GM18861 (cell line): ENCODE data around the gene NEMF.
"Not testable (repeated sequence)": the region's sequence is repeated elsewhere in the genome, so short reads cannot be mapped to it uniquely, and the experiment has no call there.

Source experiments
- ATAC-seq: cut with Tn5 transposase; IDR thresholded peaks from one replicate; pipeline ENCODE4 v1.9.1; 2021; ENCODE audit not compliant: unreplicated experiment

NEMF gene

GRCh38 chr14:49816844-49817243, 35.7 kb downstream of the NEMF start:
- ATAC-seq = no peak

GRCh38 chr14:49816118-49816517, 36.5 kb downstream of the NEMF start:
- not testable (repeated sequence) for ATAC-seq

- ATAC-seq = no peak
Measured at GRCh38 chr14:49808780-49809179, 43.8 kb downstream of the NEMF start.

GRCh38 chr14:49796025-49796424, 56.6 kb downstream of the NEMF start:
- no peak for ATAC-seq

- no peak for ATAC-seq
Measured at GRCh38 chr14:49792618-49793017, 60.0 kb downstream of the NEMF start.

GRCh38 chr14:49786315-49786714, 66.3 kb downstream of the NEMF start:
- ATAC-seq = no peak

- no peak for ATAC-seq
Measured at GRCh38 chr14:49783394-49784014, 69.1 kb downstream of the NEMF start.

GRCh38 chr14:49781040-49781439, 71.5 kb downstream of the NEMF start:
- not testable (repeated sequence) for ATAC-seq

GRCh38 chr14:49778421-49778820, 74.2 kb downstream of the NEMF start:
- no peak for ATAC-seq

GRCh38 chr14:49774106-49774505, 78.5 kb downstream of the NEMF start:
- ATAC-seq = no peak

GRCh38 chr14:49771691-49772090, 80.9 kb downstream of the NEMF start:
- ATAC-seq = not testable (repeated sequence)

- no peak for ATAC-seq
Measured at GRCh38 chr14:49770212-49770817, 82.3 kb downstream of the NEMF start.

GRCh38 chr14:49769581-49770211, 82.9 kb downstream of the NEMF start:
- ATAC-seq = no peak

- no peak for ATAC-seq
Measured at GRCh38 chr14:49769171-49769570, 83.4 kb downstream of the NEMF start.

GRCh38 chr14:49768301-49769121, 84.1 kb downstream of the NEMF start:
- ATAC-seq = peak; percentile 22

- peak; percentile 84 for ATAC-seq
Measured at GRCh38 chr14:49767571-49768300, 84.9 kb downstream of the NEMF start, which contains the start of gene KLHDC2. TSS of gene KLHDC2 (plus strand) at chr14:49768153. CDS start at chr14:49768469, 316 bp downstream.

- ATAC-seq = no peak
Measured at GRCh38 chr14:49767270-49767570, 85.4 kb downstream of the NEMF start.

- ATAC-seq = no peak
Measured at GRCh38 chr14:49766839-49767238, 85.7 kb downstream of the NEMF start.

GRCh38 chr14:49761839-49762551, 90.6 kb downstream of the NEMF start:
- ATAC-seq = no peak

- no peak for ATAC-seq
Measured at GRCh38 chr14:49755378-49755777, 97.2 kb downstream of the NEMF start.
